ENCODE data around the gene LHFPL2. TPM values are rescaled to one million over a fixed set of nuclear protein-coding genes. Genes with fewer than 3 reads are reported as not detected.

Gene LHFPL2
- total and polyA plus RNA-seq, 12 donors = 2.4 to 14.9 (median 5.1) TPM

GRCh38 chr5:78522476-78523260 lies 125.9 kb downstream of the LHFPL2 start:
- no peaks in the 10 kb centered on the region for H3K9me3 ChIP-seq
- intact Hi-C loops (cut with DNase I) = loop anchor here in 2 of 10 donors (10.0 kb wide), 2 partner anchors 48 to 198 kb away; no protein-coding TSS in a partner anchor
- H3K36me3 ChIP-seq = no peaks in the 10 kb centered on the region
- peaks cover 3 to 71% (median 48%) of the 10 kb centered on the region in 9 donors for H3K4me1 ChIP-seq
- H3K27ac ChIP-seq = peak overlapping the region in 5 of 10 donors; percentile 38 to 72 (median 71)
- TF ChIP-seq CTCF (IDR thresholded peaks at IDR 0.05) = no peak
- DNase-seq (no peak), ATAC-seq (no peak)
- no peaks in the 10 kb centered on the region for H3K27me3 ChIP-seq
- no peak overlapping the region for H3K4me3 ChIP-seq
- WGBS, 2 donors = 81% methylated on average over 9 of the region's 9 CpGs

GRCh38 chr5:78521455-78521854 lies 127.1 kb downstream of the LHFPL2 start:
- no peak overlapping the region for H3K4me3 ChIP-seq
- H3K9me3 ChIP-seq = no peaks in the 10 kb centered on the region
- intact Hi-C loops (cut with DNase I) = loop anchor here in 2 of 10 donors (10.0 kb wide), 2 partner anchors 47 to 197 kb away; no protein-coding TSS in a partner anchor
- no peaks in the 10 kb centered on the region for H3K36me3 ChIP-seq
- no peak for TF ChIP-seq CTCF (IDR thresholded peaks at IDR 0.05)
- H3K4me1 ChIP-seq = peaks cover 3 to 60% (median 36%) of the 10 kb centered on the region in 9 donors
- H3K27me3 ChIP-seq = no peaks in the 10 kb centered on the region
- 78% methylated on average over 2 of the region's 2 CpGs for WGBS, 2 donors
- ATAC-seq (no peak), DNase-seq (no peak)
- H3K27ac ChIP-seq = no peak overlapping the region

GRCh38 chr5:78519198-78519941 lies 129.2 kb downstream of the LHFPL2 start:
- H3K4me3 ChIP-seq = no peak overlapping the region
- 91 to 95% methylated on average over 9 of the region's 9 CpGs for WGBS, 2 donors
- H3K4me1 ChIP-seq = peaks cover 3 to 45% (median 27%) of the 10 kb centered on the region in 9 donors
- H3K36me3 ChIP-seq = no peaks in the 10 kb centered on the region
- TF ChIP-seq CTCF (IDR thresholded peaks at IDR 0.05) = no peak
- H3K9me3 ChIP-seq = no peaks in the 10 kb centered on the region
- intact Hi-C loops (cut with DNase I) = no loop called here
- ATAC-seq (no peak), DNase-seq (no peak)
- peak overlapping the region in 4 of 10 donors; percentile 3 to 74 (median 20) for H3K27ac ChIP-seq
- no peaks in the 10 kb centered on the region for H3K27me3 ChIP-seq

- TF ChIP-seq CTCF (IDR thresholded peaks at IDR 0.05) = no peak
- intact Hi-C loops (cut with DNase I) = no loop called here
Observed at GRCh38 chr5:78518365-78519197, 130.0 kb downstream of the LHFPL2 start.

More at GRCh38 chr5:78518365-78519197, 130.0 kb downstream of the LHFPL2 start:
- ATAC-seq = peak; percentile 61 to 94 (median 81)
- Histone ChIP-seq H3K27ac (peak overlapping the region in 5 of 10 donors; percentile 3 to 74 (median 18)), H3K9me3 (no peaks in the 10 kb centered on the region), H3K4me1 (peaks cover 2 to 37% (median 19%) of the 10 kb centered on the region in 9 donors), H3K36me3 (peaks cover 0 to 4% (median 0%) of the 10 kb centered on the region in 9 donors), H3K4me3 (no peak overlapping the region), H3K27me3 (no peaks in the 10 kb centered on the region)
- peak in 1 of 2 donors; percentile 42 for DNase-seq
- 69 to 73% methylated on average over 14 of the region's 14 CpGs for WGBS, 2 donors
